A549 (cell line): ENCODE data around the gene CNTN5. TPM values are rescaled to one million over a fixed set of nuclear protein-coding genes. Genes with fewer than 3 reads are reported as not detected.

Experiments
- ATAC-seq, 2 experiments: fragments of 200-7000 bp in 1 of 2; fragments of >200 bp in 1 of 2; cut with Nextera tagmentation in 1 of 2; cut with Tn5 transposase in 1 of 2; 3 replicates each; pipeline versions ENCODE4 v1.8.0 to v1.9.1; 2018 to 2020; ENCODE audit warnings: mild to moderate bottlenecking in 1 of 2, moderate library complexity in 1 of 2
- CTCF ChIA-PET: fragments of 300-600 bp; sonication (Branson Sonifier 250); formaldehyde crosslinking; extraction: SDS; loops from one replicate; lab custom pipeline; 2021; ENCODE audit warnings: antibody characterized with exemption, inconsistent platforms; lab: Yijun Ruan, JAX
- POLR2A ChIA-PET: fragments of 350-600 bp; formaldehyde crosslinking; extraction: SDS; loops from one replicate; lab custom pipeline; 2021; ENCODE audit warnings: antibody characterized with exemption, inconsistent platforms; lab: Yijun Ruan, JAX
- DNase-seq, 2 experiments: peaks; one replicate each; pipeline versions ENCODE4 v3.0.0 to v3.0.0-alpha.2; 2011 to 2016; ENCODE audit warnings: low read depth in 1 of 2, low spot score in 1 of 2
- FAIRE-seq: peaks from 2 replicates; lab custom pipeline; 2011; peaks lifted over from hg19 to GRCh38; lab: Jason Lieb, UNC
- H3K27ac ChIP-seq, 2 experiments: fragments of >200 bp; sonication (Bioruptor Twin); formaldehyde crosslinking; 3 replicates each; pipeline ENCODE4 v1.5.1; 2016 to 2017
- H3K4me1 ChIP-seq: fragments of >200 bp; sonication (Bioruptor Twin); formaldehyde crosslinking; 3 replicates; pipeline ENCODE4 v1.6.1; 2016
- H3K4me2 ChIP-seq: fragments of >200 bp; sonication (Bioruptor Twin); formaldehyde crosslinking; 3 replicates; pipeline ENCODE4 v1.6.1; 2016
- H3K4me3 ChIP-seq: fragments of >200 bp; sonication (Bioruptor Twin); formaldehyde crosslinking; 3 replicates; pipeline ENCODE4 v1.5.1; 2016
- H3K9me3 ChIP-seq: fragments of >200 bp; sonication (Bioruptor Twin); formaldehyde crosslinking; 3 replicates; pipeline ENCODE4 v1.6.1; 2016
- BHLHE40 ChIP-seq: IDR thresholded peaks from 2 replicates; pipeline ENCODE4 v1.6.1; 2012; ENCODE audit warnings: low read depth, low read length, inconsistent platforms
- CBX8 ChIP-seq: fragments of 200-600 bp; sonication (generic); IDR thresholded peaks from 2 replicates; pipeline ENCODE4 v1.6.1; 2016
- CEBPB ChIP-seq, 2 experiments: fragments of >200 bp in 1 of 2; sonication (Bioruptor Twin) in 1 of 2; formaldehyde crosslinking in 1 of 2; IDR thresholded peaks; 2 replicates each; pipeline ENCODE4 v1.6.1; 2012 to 2016
- CTCF ChIP-seq: fragments of >200 bp; sonication (Bioruptor Twin); formaldehyde crosslinking; IDR thresholded peaks from 3 replicates; pipeline ENCODE4 v1.5.1; 2016
- E2F6 ChIP-seq: IDR thresholded peaks from 2 replicates; pipeline ENCODE4 v1.6.1; 2012; ENCODE audit warnings: low read depth, borderline replicate concordance
- EHF ChIP-seq: fragments of 250-450 bp; sonication (Bioruptor Pico); IDR thresholded peaks from 2 replicates; pipeline ENCODE4 v1.5.0; 2020; ENCODE audit warnings: mild to moderate bottlenecking
- EP300 ChIP-seq, 2 experiments: fragments of >200 bp; sonication (Bioruptor Twin); formaldehyde crosslinking; IDR thresholded peaks; 2 replicates in 1 of 2; 3 replicates in 1 of 2; pipeline ENCODE4 v1.6.1; 2016 to 2017
- FOSB ChIP-seq: fragments of 250-450 bp; sonication (Bioruptor Pico); IDR thresholded peaks from 2 replicates; pipeline ENCODE4 v1.5.0; 2020; ENCODE audit warnings: mild to moderate bottlenecking, moderate library complexity
- HES2 ChIP-seq: fragments of >200 bp; sonication (Bioruptor Twin); formaldehyde crosslinking; IDR thresholded peaks from 2 replicates; pipeline ENCODE4 v1.6.1; 2016
- HEYL ChIP-seq: fragments of 250-450 bp; sonication (Bioruptor Pico); IDR thresholded peaks from 2 replicates; pipeline ENCODE4 v1.8.0; 2021; ENCODE audit warnings: mild to moderate bottlenecking, moderate library complexity
- KDM5A ChIP-seq: fragments of 200-600 bp; sonication (generic); IDR thresholded peaks from 2 replicates; pipeline ENCODE4 v1.6.1; 2016; ENCODE audit warnings: antibody characterized with exemption, mild to moderate bottlenecking
- MAFK ChIP-seq: fragments of 450-650 bp; IDR thresholded peaks from 2 replicates; pipeline ENCODE4 v1.6.1; 2014; ENCODE audit not compliant: partially characterized antibody
- MAX ChIP-seq: IDR thresholded peaks from 2 replicates; pipeline ENCODE4 v1.6.1; 2012
- NR3C1 ChIP-seq: fragments of >200 bp; sonication (Bioruptor Twin); formaldehyde crosslinking; IDR thresholded peaks from 3 replicates; pipeline ENCODE4 v1.6.1; 2017
- REST ChIP-seq: fragments of 200-600 bp; sonication (generic); IDR thresholded peaks from 2 replicates; pipeline ENCODE4 v1.6.1; 2016; ENCODE audit warnings: antibody characterized with exemption, mild to moderate bottlenecking, moderate library complexity
- RFX5 ChIP-seq: fragments of 450-650 bp; IDR thresholded peaks from 2 replicates; pipeline ENCODE4 v1.7.1; 2014; ENCODE audit warnings: antibody characterized with exemption, mild to moderate bottlenecking, moderate library complexity
- ZC3H11A ChIP-seq: fragments of 450-650 bp; IDR thresholded peaks from 2 replicates; pipeline ENCODE4 v1.6.1; 2014; ENCODE audit warnings: antibody characterized with exemption, mild to moderate bottlenecking
- ZNF302 ChIP-seq: fragments of 250-450 bp; sonication (Bioruptor Pico); IDR thresholded peaks from 2 replicates; pipeline ENCODE4 v1.9.0; 2021; ENCODE audit warnings: inconsistent platforms, mild to moderate bottlenecking, moderate library complexity
- ZSCAN20 ChIP-seq: fragments of 250-450 bp; sonication (Bioruptor Pico); IDR thresholded peaks from 2 replicates; pipeline ENCODE4 v1.8.0; 2022; ENCODE audit warnings: mild to moderate bottlenecking, moderate library complexity
- WGBS: methylation state at CpG from one replicate; pipeline ENCODE4 v1.1.6; 2017; ENCODE audit errors: missing lambda C conversion rate; 5-methylcytosine and 5-hydroxymethylcytosine counted together
- polyA plus RNA-seq, 4 experiments: library from polyadenylated mRNA; depleted of rRNA in 3 of 4; stranded (reverse); fragments of >200 nt; fragmentation: RNase III in 1 of 4; extraction: RNeasy Plus Mini Kit Qiagen cat#74134 plus additional on column Dnase treatment in 1 of 4; gene quantifications; 2 replicates in 3 of 4; 3 replicates in 1 of 4; pipeline ENCODE4 v1.2.3, GENCODE V29; 2011 to 2017

CNTN5 gene
- polyA plus RNA-seq, 2 of the 4 experiments (the other 2 are of a cell fraction), result 0.08 TPM; not detected in 1

- TF ChIP-seq NR3C1 (no peak), RFX5 (no peak)
These were observed 1317.5 kb downstream of the CNTN5 start (continued) for GRCh38 chr11:100338144-100338840.

GRCh38 chr11:100340466-100341319 is 1319.9 kb downstream of the CNTN5 start:
- ChIA-PET POLR2A (no interaction called here), CTCF (no interaction called here)
- H3K4me2 ChIP-seq, result no peak overlapping the region
- FAIRE-seq, result no peak
- no peak for DNase-seq
- H3K27ac ChIP-seq, result no peak overlapping the region
- H3K9me3 ChIP-seq, result no peaks in the 10 kb centered on the region
- ATAC-seq, result no peak
- TF ChIP-seq EHF (CRISPR knock-in tag) (no peak), CTCF (no peak), REST (no peak), EP300 (IDR thresholded peaks at IDR 0.05) (no peak), MAFK (no peak), BHLHE40 (no peak), FOSB (CRISPR knock-in tag) (no peak), ZSCAN20 (CRISPR knock-in tag) (no peak)
- no peak overlapping the region for H3K4me3 ChIP-seq
- WGBS, result 30% methylated on average over 9 of the region's 9 CpGs
- no peaks in the 10 kb centered on the region for H3K4me1 ChIP-seq

GRCh38 chr11:100353083-100353482 is 1332.3 kb downstream of the CNTN5 start:
- no peak for ATAC-seq
- H3K4me2 ChIP-seq, result no peak overlapping the region
- H3K4me1 ChIP-seq, result no peaks in the 10 kb centered on the region
- FAIRE-seq, result no peak
- no peak overlapping the region for H3K4me3 ChIP-seq
- ChIA-PET CTCF (no interaction called here), POLR2A (no interaction called here)
- DNase-seq, result no peak
- H3K27ac ChIP-seq, result no peak overlapping the region
- TF ChIP-seq HEYL (CRISPR knock-in tag), result no peak
- no peak for TF ChIP-seq CEBPB (IDR thresholded peaks at IDR 0.05)
- TF ChIP-seq CBX8, result no peak
- TF ChIP-seq KDM5A, result no peak
- TF ChIP-seq ZC3H11A, result no peak
- no peak for TF ChIP-seq ZNF302 (CRISPR knock-in tag)
- no peak for TF ChIP-seq E2F6
- TF ChIP-seq HES2, result no peak
- no peak for TF ChIP-seq MAX
- TF ChIP-seq EP300 (IDR thresholded peaks at IDR 0.05), result no peak
- TF ChIP-seq BHLHE40, result no peak
- H3K9me3 ChIP-seq, result no peaks in the 10 kb centered on the region
